GM23338 (cell line): Measurements from ENCODE around the gene HCK. TPM values are rescaled to one million over a fixed set of nuclear protein-coding genes. Genes with fewer than 3 reads are reported as not detected.

Experiments used
- ATAC-seq: fragments of 200-7000 bp; cut with Tn5 transposase; 3 replicates; pipeline ENCODE4 v1.9.1; 2020
- DNase-seq: peaks from one replicate; pipeline ENCODE4 v3.0.0-alpha.2; 2015; ENCODE audit warnings: low spot score
- H2AFZ ChIP-seq: fragments of 200-600 bp; sonication (generic); 2 replicates; pipeline ENCODE4 v1.8.0; 2016; ENCODE audit warnings: antibody characterized with exemption, mild to moderate bottlenecking, moderate library complexity
- H3F3A ChIP-seq: fragments of 200-600 bp; sonication (generic); replicated peaks from 2 replicates; pipeline ENCODE4 v1.8.0; 2017; ENCODE audit warnings: antibody characterized with exemption, mixed run types, low read depth
- H3K27ac ChIP-seq: fragments of 200-600 bp; sonication (generic); 2 replicates; pipeline ENCODE4 v1.6.1; 2016; ENCODE audit warnings: low read depth
- H3K27me3 ChIP-seq: fragments of 200-600 bp; sonication (generic); 2 replicates; pipeline ENCODE4 v1.8.0; 2016; ENCODE audit warnings: mild to moderate bottlenecking, mixed run types, moderate library complexity; ENCODE audit not compliant: insufficient read depth
- H3K36me3 ChIP-seq: fragments of 200-600 bp; sonication (generic); 2 replicates; pipeline ENCODE4 v1.8.0; 2016; ENCODE audit warnings: mild to moderate bottlenecking; ENCODE audit not compliant: insufficient read depth
- H3K4me1 ChIP-seq: fragments of 200-600 bp; sonication (generic); 2 replicates; pipeline ENCODE4 v1.8.0; 2016; ENCODE audit warnings: mild to moderate bottlenecking, moderate library complexity; ENCODE audit not compliant: insufficient read depth
- H3K4me2 ChIP-seq: fragments of 200-600 bp; sonication (generic); 2 replicates; pipeline ENCODE4 v1.7.1; 2017; ENCODE audit warnings: mixed run types
- H3K4me3 ChIP-seq: fragments of 200-600 bp; sonication (generic); 2 replicates; pipeline ENCODE4 v1.6.1; 2016; ENCODE audit warnings: mixed run types
- H3K79me2 ChIP-seq: fragments of 200-600 bp; sonication (generic); replicated peaks from 2 replicates; pipeline ENCODE4 v1.8.0; 2017; ENCODE audit warnings: mild to moderate bottlenecking; ENCODE audit not compliant: insufficient read depth
- H3K9me2 ChIP-seq: fragments of 200-600 bp; sonication (generic); 2 replicates; pipeline ENCODE4 v1.8.0; 2017; ENCODE audit not compliant: insufficient read depth
- H4K20me1 ChIP-seq: fragments of 200-600 bp; sonication (generic); replicated peaks from 2 replicates; pipeline ENCODE4 v1.8.0; 2017; ENCODE audit warnings: mild to moderate bottlenecking; ENCODE audit not compliant: insufficient read depth
- H3K27ac Mint-ChIP-seq: 2 replicates; pipeline ENCODE4 v1.8.0; 2020; ENCODE audit warnings: inconsistent platforms, mild to moderate bottlenecking, moderate library complexity, mixed read lengths
- H3K27me3 Mint-ChIP-seq: 3 replicates; pipeline ENCODE4 v1.8.0; 2022; ENCODE audit warnings: low read depth, mild to moderate bottlenecking, moderate library complexity, mixed read lengths, inconsistent platforms; ENCODE audit not compliant: insufficient read depth, poor library complexity
- H3K36me3 Mint-ChIP-seq: 3 replicates; pipeline ENCODE4 v1.8.0; 2021; ENCODE audit warnings: low read depth, mild to moderate bottlenecking, inconsistent platforms, moderate library complexity, mixed read lengths
- H3K4me1 Mint-ChIP-seq: 3 replicates; pipeline ENCODE4 v1.8.0; 2020; ENCODE audit warnings: mild to moderate bottlenecking, inconsistent platforms, mixed read lengths
- H3K4me3 Mint-ChIP-seq: 3 replicates; pipeline ENCODE4 v1.8.0; 2021; ENCODE audit warnings: moderate library complexity, mild to moderate bottlenecking, inconsistent platforms, mixed read lengths
- H3K9me3 Mint-ChIP-seq: 3 replicates; pipeline ENCODE4 v1.8.0; 2020; ENCODE audit warnings: moderate library complexity, mild to moderate bottlenecking, inconsistent platforms, mixed read lengths
- CREB1 ChIP-seq: fragments of 250-450 bp; sonication (Bioruptor Pico); IDR thresholded peaks from 2 replicates; pipeline ENCODE4 v1.5.0; 2020; ENCODE audit warnings: low read depth, mild to moderate bottlenecking, moderate library complexity
- EZH2phosphoT487 ChIP-seq: fragments of 200-600 bp; sonication (generic); IDR thresholded peaks from one replicate; pipeline ENCODE4 v1.8.1; 2018; ENCODE audit warnings: antibody characterized with exemption; ENCODE audit not compliant: unreplicated experiment
- ZNF331 ChIP-seq: fragments of 250-450 bp; sonication (Bioruptor Pico); IDR thresholded peaks from 2 replicates; pipeline ENCODE4 v1.5.0; 2020; ENCODE audit warnings: low read depth, mild to moderate bottlenecking, moderate library complexity
- ZNF462 ChIP-seq: fragments of 250-450 bp; sonication (Bioruptor Pico); IDR thresholded peaks from 2 replicates; pipeline ENCODE4 v1.5.0; 2020; ENCODE audit warnings: mild to moderate bottlenecking, moderate library complexity
- polyA plus RNA-seq: library from polyadenylated mRNA; unstranded; fragments of >200 nt; fragmentation: Nextera tagmentation; extraction: Ambion mirVana; gene quantifications from 2 replicates; pipeline ENCODE4 v1.2.1, GENCODE V29; 2016
- total RNA-seq: library from RNA; depleted of rRNA; stranded (reverse); fragments of >200 nt; shearing (Covaris generic); gene quantifications from 2 replicates; pipeline ENCODE4 v1.2.3, GENCODE V29; 2014
- TF ChIP-seq, protein P1 (sequence below), 2 experiments: fragments of 200-600 bp in 1 of 2; sonication (generic) in 1 of 2; conservative IDR thresholded peaks; 2 replicates each; pipeline versions ENCODE4 v1.5.1 to v1.6.1; 2016 to 2017; ENCODE audit warnings: antibody characterized with exemption in 2 of 2, low read depth in 2 of 2, mild to moderate bottlenecking in 2 of 2, moderate library complexity in 1 of 2

Gene HCK
- total and polyA plus RNA-seq, 2 experiments from 2014 or later = 0.97 TPM; not detected in 1

- TF ChIP-seq ZNF462 (no peak), EZH2phosphoT487 (no peak)
Measured at GRCh38 chr20:32083469-32083868, 31.4 kb downstream of the HCK start (continued).

- no peaks in the 10 kb centered on the region for H4K20me1 ChIP-seq
- DNase-seq = no peak
- peaks cover 23% of the 10 kb centered on the region for H3F3A ChIP-seq
- H3K9me3 Mint-ChIP-seq = peaks cover 6% of the 10 kb centered on the region; the same call in 2 of the 3 replicates
- no peaks in the 10 kb centered on the region; the same call in 1 of the 3 replicates for H3K36me3 Mint-ChIP-seq
- TF ChIP-seq CREB1 (CRISPR knock-in tag) = no peak
- H3K27ac ChIP-seq = no peak overlapping the region
- H3K79me2 ChIP-seq = no peaks in the 10 kb centered on the region
- no peak overlapping the region for H3K4me3 Mint-ChIP-seq
- H2AFZ ChIP-seq = peak overlapping the region; percentile 69; the same call in 1 of the 2 replicates
- H3K27me3 Mint-ChIP-seq = peaks cover 13% of the 10 kb centered on the region
- no peaks in the 10 kb centered on the region for H3K9me2 ChIP-seq
- ATAC-seq = no peak
- H3K36me3 ChIP-seq = no peaks in the 10 kb centered on the region
- H3K4me1 Mint-ChIP-seq = peaks cover 36% of the 10 kb centered on the region
- no peak overlapping the region for H3K27ac Mint-ChIP-seq
- H3K4me2 ChIP-seq = no peak overlapping the region
- no peaks in the 10 kb centered on the region for H3K27me3 ChIP-seq
- H3K4me3 ChIP-seq = no peak overlapping the region
- H3K4me1 ChIP-seq = peaks cover 25% of the 10 kb centered on the region
Measured at GRCh38 chr20:32087070-32087469, 35.0 kb downstream of the HCK start.

DNA sequence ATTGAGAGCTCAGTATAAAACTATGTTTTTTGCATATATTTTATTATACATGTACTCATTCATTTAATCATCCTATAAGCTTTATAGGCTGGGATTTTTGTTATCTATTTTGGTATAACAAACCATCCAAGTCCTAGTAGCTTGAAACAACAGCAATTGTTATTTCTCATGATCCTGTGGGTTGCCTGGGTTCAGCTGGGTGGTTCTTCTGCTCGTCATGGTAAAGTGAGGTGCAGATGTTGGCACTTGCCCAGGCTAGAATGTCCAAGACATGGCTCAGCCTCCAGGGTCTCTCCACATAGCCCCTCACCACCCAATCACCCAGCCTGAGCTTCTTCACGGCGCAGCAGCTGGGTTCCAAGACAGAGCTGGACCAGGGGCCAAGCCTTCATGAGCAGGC lies 36.7 kb downstream of the HCK start:
- Histone ChIP-seq H3F3A (peaks cover 23% of the 10 kb centered on the region), H3K27ac (no peak overlapping the region), H4K20me1 (no peaks in the 10 kb centered on the region), H3K9me2 (no peaks in the 10 kb centered on the region), H3K4me1 (peaks cover 25% of the 10 kb centered on the region), H3K79me2 (no peaks in the 10 kb centered on the region), H3K4me3 (no peak overlapping the region), H3K4me2 (no peak overlapping the region; the same call in 1 of the 2 replicates), H3K27me3 (no peaks in the 10 kb centered on the region), H3K36me3 (no peaks in the 10 kb centered on the region), H2AFZ (no peak overlapping the region)
- DNase-seq (no peak), ATAC-seq (no peak)
- peak; percentile 94 for TF ChIP-seq ZNF331
- TF ChIP-seq, protein P1, sequence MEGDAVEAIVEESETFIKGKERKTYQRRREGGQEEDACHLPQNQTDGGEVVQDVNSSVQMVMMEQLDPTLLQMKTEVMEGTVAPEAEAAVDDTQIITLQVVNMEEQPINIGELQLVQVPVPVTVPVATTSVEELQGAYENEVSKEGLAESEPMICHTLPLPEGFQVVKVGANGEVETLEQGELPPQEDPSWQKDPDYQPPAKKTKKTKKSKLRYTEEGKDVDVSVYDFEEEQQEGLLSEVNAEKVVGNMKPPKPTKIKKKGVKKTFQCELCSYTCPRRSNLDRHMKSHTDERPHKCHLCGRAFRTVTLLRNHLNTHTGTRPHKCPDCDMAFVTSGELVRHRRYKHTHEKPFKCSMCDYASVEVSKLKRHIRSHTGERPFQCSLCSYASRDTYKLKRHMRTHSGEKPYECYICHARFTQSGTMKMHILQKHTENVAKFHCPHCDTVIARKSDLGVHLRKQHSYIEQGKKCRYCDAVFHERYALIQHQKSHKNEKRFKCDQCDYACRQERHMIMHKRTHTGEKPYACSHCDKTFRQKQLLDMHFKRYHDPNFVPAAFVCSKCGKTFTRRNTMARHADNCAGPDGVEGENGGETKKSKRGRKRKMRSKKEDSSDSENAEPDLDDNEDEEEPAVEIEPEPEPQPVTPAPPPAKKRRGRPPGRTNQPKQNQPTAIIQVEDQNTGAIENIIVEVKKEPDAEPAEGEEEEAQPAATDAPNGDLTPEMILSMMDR (conservative IDR thresholded peaks at IDR 0.05; ENCODE audit: low read depth in 2 of 2) = no peak
- H3K4me1 Mint-ChIP-seq = peaks cover 39% of the 10 kb centered on the region
- peaks cover 6% of the 10 kb centered on the region; the same call in 2 of the 3 replicates for H3K9me3 Mint-ChIP-seq
- H3K4me3 Mint-ChIP-seq = no peak overlapping the region
- H3K36me3 Mint-ChIP-seq = no peaks in the 10 kb centered on the region; the same call in 2 of the 3 replicates
- H3K27ac Mint-ChIP-seq = no peak overlapping the region
- peaks cover 13% of the 10 kb centered on the region for H3K27me3 Mint-ChIP-seq
